Bronchial epithelial cell (primary cell): ENCODE measurements around the gene PTGES2. TPM values are rescaled to one million over a fixed set of nuclear protein-coding genes. Genes with fewer than 3 reads are reported as not detected.

ENCODE experiments used
- DNase-seq: peaks from one replicate; pipeline ENCODE4 v3.0.0-alpha.2; 2010; ENCODE audit warnings: low read depth
- FAIRE-seq: peaks from 2 replicates; lab custom pipeline; 2011; peaks lifted over from hg19 to GRCh38; lab: Jason Lieb, UNC
- H3K27me3 ChIP-seq: 2 replicates; pipeline ENCODE4 v1.5.1; 2011; ENCODE audit warnings: low read length; ENCODE audit not compliant: control insufficient read depth, insufficient read depth
- H3K36me3 ChIP-seq: 2 replicates; pipeline ENCODE4 v1.5.1; 2011; ENCODE audit warnings: low read length; ENCODE audit not compliant: control insufficient read depth, insufficient read depth
- H3K4me3 ChIP-seq: 2 replicates; pipeline ENCODE4 v1.5.1; 2011; ENCODE audit warnings: mild to moderate bottlenecking, low read depth, low read length, control low read depth
- total RNA-seq: library from RNA; depleted of rRNA; stranded (reverse); fragments of >200 nt; gene quantifications from 2 replicates; pipeline ENCODE4 v1.2.1, GENCODE V29; 2014
- TF ChIP-seq, protein P1 (sequence below): IDR thresholded peaks from 2 replicates; pipeline ENCODE4 v1.5.1; 2011; ENCODE audit warnings: mild to moderate bottlenecking, moderate library complexity, low read length, control low read depth, inconsistent platforms; ENCODE audit not compliant: insufficient read depth, severe bottlenecking

The PTGES2 gene
- total RNA-seq, 1 donor from 2014 or later, result 130 TPM

- DNase-seq (peak; percentile 79), FAIRE-seq (no peak)
- Histone ChIP-seq H3K27me3 (peaks cover 5% of the 10 kb centered on the region), H3K36me3 (peaks cover 10% of the 10 kb centered on the region), H3K4me3 (peak overlapping the region; percentile 98)
- TF ChIP-seq, protein P1, sequence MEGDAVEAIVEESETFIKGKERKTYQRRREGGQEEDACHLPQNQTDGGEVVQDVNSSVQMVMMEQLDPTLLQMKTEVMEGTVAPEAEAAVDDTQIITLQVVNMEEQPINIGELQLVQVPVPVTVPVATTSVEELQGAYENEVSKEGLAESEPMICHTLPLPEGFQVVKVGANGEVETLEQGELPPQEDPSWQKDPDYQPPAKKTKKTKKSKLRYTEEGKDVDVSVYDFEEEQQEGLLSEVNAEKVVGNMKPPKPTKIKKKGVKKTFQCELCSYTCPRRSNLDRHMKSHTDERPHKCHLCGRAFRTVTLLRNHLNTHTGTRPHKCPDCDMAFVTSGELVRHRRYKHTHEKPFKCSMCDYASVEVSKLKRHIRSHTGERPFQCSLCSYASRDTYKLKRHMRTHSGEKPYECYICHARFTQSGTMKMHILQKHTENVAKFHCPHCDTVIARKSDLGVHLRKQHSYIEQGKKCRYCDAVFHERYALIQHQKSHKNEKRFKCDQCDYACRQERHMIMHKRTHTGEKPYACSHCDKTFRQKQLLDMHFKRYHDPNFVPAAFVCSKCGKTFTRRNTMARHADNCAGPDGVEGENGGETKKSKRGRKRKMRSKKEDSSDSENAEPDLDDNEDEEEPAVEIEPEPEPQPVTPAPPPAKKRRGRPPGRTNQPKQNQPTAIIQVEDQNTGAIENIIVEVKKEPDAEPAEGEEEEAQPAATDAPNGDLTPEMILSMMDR, result no peak
These were observed 684 bp upstream of the PTGES2 start for GRCh38 chr9:128127990-128128835.

DNA sequence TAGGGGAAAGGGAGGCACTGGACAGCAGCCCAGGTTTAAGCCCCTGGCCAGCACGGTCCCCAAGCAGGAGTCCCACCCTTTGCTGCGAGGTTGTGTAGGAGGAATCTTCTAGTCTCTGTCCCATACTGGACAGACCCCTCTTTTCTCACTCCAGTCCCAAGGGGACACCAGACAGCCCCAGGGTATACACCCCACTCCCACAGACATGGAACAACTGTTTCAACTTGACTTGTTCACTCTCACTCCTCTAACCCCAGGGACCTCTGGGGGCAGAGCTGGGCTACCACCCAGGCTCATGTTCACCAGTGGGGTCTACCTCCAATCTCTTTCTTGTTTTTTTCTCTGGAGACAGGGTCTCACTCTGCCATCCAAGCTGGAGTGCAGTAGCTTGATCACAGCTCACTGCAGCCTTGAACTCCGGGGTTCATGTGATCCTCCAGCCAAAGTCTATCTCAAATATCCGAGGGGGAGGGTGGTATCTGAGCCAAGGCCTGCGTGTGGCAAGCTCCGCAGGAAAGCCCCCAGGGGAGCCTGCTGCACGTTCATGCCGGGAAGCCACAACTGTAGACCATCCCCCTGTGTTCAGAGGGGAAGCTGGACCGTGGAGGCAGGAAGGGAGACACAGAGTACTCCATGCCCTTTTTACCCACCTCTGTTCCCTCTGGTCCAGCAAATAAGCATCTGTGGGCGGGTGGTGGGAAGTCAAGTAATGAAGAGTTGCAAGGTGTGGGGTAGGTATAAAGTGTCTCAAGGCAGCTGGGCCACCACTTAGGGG, 1.8 kb downstream of the PTGES2 start:
- H3K27me3 ChIP-seq, result no peaks in the 10 kb centered on the region
- TF ChIP-seq, protein P1, result no peak
- FAIRE-seq (no peak), DNase-seq (no peak)
- peaks cover 18% of the 10 kb centered on the region for H3K36me3 ChIP-seq
- no peak overlapping the region for H3K4me3 ChIP-seq

DNA sequence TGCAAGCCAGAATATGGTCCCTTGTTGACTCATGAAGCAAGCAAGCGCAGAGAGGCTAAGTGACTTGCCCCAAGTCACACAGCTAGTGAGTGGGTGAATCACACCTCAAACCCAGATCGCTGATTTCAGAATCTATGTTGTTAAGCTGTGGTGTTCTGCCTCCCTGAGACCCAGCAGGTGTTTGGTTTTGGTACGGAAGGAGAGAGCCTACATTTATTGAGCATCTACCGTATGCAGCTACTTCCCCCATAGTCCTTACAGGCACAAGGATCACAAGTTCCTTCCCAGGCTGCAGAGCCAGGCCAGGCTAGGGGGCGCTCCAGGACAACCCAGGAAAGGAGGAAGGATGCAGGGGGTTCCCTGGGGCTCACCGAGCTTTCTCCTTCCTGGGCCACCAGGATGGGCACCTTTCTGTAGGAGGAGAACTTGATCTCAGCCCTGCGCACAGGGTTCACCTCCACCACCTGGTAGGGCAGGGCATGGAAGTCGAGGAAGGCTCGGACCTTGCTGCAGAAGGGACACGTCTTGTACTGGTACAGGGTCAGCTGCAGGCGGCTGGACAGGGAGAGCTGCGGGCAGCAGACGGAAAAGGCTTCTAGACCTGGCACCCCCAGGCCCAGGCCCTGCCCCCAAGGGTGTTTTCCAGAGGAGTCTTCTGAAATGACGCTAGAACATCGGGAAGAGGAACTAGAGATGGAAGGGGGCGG, 2.5 kb downstream of the PTGES2 start:
- DNase-seq (peak; percentile 58), FAIRE-seq (no peak)
- no peaks in the 10 kb centered on the region for H3K27me3 ChIP-seq
- no peak overlapping the region for H3K4me3 ChIP-seq
- peaks cover 21% of the 10 kb centered on the region for H3K36me3 ChIP-seq
- TF ChIP-seq, protein P1, result peak; percentile 84

DNA sequence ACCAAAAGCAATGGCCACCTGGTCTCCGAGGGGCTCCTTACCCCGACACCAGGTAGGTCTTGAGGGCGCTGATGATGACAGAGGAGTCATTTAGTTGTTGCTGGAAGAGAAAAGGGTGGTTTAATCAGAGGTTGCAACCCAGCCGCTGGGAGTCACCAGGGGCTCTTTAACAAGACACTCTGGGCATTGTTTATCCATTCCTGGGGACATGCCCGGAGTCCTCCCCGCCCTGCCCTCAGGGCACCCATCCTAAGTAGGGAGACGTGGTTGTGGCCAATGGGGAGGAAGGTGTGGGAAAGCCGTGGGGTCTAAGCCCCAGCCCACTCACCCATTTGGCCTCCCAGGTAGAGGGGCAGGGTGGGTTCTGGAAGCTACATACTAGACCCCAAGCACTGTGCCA, 3.1 kb downstream of the PTGES2 start:
- Histone ChIP-seq H3K4me3 (no peak overlapping the region), H3K36me3 (peaks cover 21% of the 10 kb centered on the region), H3K27me3 (no peaks in the 10 kb centered on the region)
- TF ChIP-seq, protein P1, result no peak
- FAIRE-seq, result no peak
- no peak for DNase-seq

DNA sequence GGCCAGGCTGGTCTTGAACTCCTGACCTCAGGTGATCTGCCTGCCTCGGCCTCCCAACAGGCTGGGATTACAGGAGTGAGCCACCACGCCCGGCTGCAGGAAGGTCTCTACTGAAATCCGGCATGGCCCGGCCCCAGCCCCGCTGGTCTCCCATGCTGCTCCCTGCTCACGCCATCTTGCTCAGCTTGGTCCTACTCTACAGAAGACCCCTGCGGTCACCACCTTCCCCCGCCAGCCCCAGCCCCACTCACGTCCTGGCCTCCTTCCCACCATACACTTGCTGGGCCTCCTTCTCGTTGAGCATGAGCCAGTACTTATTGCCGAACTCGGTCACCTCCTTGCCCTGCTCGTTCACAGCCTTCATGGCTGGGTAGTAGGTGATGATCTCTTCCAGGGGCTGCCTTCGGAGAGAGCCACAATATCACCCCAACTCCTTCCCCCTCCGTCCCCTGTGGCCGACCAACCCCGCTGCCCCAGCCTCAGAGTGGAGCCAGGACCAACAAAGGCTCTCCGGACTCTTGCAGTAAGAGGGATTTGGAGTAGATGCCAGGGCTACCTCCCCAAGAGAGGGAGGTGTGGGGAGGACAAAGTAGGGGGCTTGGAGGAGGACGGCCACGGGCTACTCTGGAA, 4.0 kb downstream of the PTGES2 start:
- Histone ChIP-seq H3K36me3 (peaks cover 21% of the 10 kb centered on the region), H3K27me3 (no peaks in the 10 kb centered on the region), H3K4me3 (no peak overlapping the region)
- DNase-seq (no peak), FAIRE-seq (no peak)
- TF ChIP-seq, protein P1, result no peak
